Hepatocyte (in vitro differentiated cells): ENCODE data around the gene EFCAB6.

Experiments
- CTCF ChIP-seq: fragments of 200-600 bp; sonication (generic); IDR thresholded peaks from 2 replicates; pipeline ENCODE4 v1.5.1; 2016; ENCODE audit warnings: antibody characterized with exemption, mild to moderate bottlenecking; ENCODE audit not compliant: poor library complexity
- EZH2 ChIP-seq: fragments of 200-600 bp; sonication (generic); IDR thresholded peaks from 2 replicates; pipeline ENCODE4 v1.6.1; 2016; ENCODE audit warnings: antibody characterized with exemption, mild to moderate bottlenecking, borderline replicate concordance
- EZH2phosphoT487 ChIP-seq: fragments of 200-600 bp; sonication (generic); IDR thresholded peaks from one replicate; pipeline ENCODE4 v1.6.1; 2018; ENCODE audit warnings: antibody characterized with exemption, mild to moderate bottlenecking, low read depth, moderate library complexity; ENCODE audit not compliant: unreplicated experiment, severe bottlenecking

GRCh38 chr22:43782448-43782847, 29.7 kb downstream of the EFCAB6 start:
- TF ChIP-seq EZH2: no peak
- TF ChIP-seq CTCF: no peak
- no peak for TF ChIP-seq EZH2phosphoT487
